ENCODE data around the gene MAML2. TPM values are rescaled to one million over a fixed set of nuclear protein-coding genes. Genes with fewer than 3 reads are reported as not detected.

The MAML2 gene
- total RNA-seq, 4 donors from 2014 or later = 4.7 to 21.7 (median 7.3) TPM

DNA sequence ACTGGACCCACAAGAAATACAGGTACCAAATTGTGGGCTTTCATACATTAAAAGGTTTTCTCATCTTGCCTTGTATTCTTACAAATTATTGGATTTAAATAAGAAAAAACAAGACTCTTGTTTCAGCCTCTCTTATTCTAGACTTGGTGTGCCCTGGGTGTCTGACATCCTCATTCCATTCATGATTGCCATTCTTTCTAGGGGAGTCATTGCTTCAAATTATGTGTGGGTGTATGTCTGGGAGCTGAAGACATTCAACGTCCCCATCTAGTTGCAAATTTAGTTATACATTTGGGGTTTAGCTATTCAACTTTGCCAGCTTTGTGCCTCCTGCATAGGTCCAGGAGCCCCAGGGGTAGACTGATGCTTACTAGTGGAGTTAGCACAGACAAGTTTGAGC lies 18.1 kb downstream of the MAML2 start:
- H3K4me1 ChIP-seq = peaks cover 0 to 39% (median 3%) of the 10 kb centered on the region in 3 donors
- H3K9me3 ChIP-seq = no peaks in the 10 kb centered on the region
- H3K27ac ChIP-seq = no peak overlapping the region
- DNase-seq = no peak
- intact Hi-C loops (cut with DNase I) = no loop called here
- H3K27me3 ChIP-seq = no peaks in the 10 kb centered on the region
- 25 to 36% methylated on average over 1 of the region's 1 CpG for whole genome bisulfite sequencing, 2 donors
- H3K4me3 ChIP-seq = no peak overlapping the region
- TF ChIP-seq, protein P1, sequence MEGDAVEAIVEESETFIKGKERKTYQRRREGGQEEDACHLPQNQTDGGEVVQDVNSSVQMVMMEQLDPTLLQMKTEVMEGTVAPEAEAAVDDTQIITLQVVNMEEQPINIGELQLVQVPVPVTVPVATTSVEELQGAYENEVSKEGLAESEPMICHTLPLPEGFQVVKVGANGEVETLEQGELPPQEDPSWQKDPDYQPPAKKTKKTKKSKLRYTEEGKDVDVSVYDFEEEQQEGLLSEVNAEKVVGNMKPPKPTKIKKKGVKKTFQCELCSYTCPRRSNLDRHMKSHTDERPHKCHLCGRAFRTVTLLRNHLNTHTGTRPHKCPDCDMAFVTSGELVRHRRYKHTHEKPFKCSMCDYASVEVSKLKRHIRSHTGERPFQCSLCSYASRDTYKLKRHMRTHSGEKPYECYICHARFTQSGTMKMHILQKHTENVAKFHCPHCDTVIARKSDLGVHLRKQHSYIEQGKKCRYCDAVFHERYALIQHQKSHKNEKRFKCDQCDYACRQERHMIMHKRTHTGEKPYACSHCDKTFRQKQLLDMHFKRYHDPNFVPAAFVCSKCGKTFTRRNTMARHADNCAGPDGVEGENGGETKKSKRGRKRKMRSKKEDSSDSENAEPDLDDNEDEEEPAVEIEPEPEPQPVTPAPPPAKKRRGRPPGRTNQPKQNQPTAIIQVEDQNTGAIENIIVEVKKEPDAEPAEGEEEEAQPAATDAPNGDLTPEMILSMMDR (IDR thresholded peaks at IDR 0.05) = no peak
- TF ChIP-seq POLR2A (IDR thresholded peaks at IDR 0.05) = no peak
- H3K36me3 ChIP-seq = peaks cover 0 to 10% (median 0%) of the 10 kb centered on the region in 3 donors

DNA sequence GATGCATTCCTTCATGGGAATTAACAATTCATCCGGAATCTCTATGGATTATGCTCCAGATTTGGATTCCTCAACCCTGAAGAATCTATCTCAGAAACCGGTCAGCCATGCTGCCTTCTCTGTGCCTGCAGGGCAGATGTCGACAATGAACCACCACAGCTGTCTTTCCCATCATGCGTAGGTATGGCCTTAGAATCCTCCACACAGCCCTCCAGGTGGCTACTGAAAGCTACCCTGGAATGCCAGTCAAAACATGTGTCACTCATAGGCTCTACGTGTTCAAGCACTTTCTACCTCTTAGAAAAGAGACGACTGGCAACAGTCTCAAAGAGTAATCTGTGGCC lies 19.4 kb downstream of the MAML2 start:
- no peak overlapping the region for H3K27ac ChIP-seq
- intact Hi-C loops (cut with DNase I) = no loop called here
- no peaks in the 10 kb centered on the region for H3K9me3 ChIP-seq
- H3K4me1 ChIP-seq = peaks cover 0 to 32% (median 3%) of the 10 kb centered on the region in 3 donors
- H3K36me3 ChIP-seq = peaks cover 0 to 10% (median 0%) of the 10 kb centered on the region in 3 donors
- no peaks in the 10 kb centered on the region for H3K27me3 ChIP-seq
- H3K4me3 ChIP-seq = no peak overlapping the region
- 90 to 91% methylated on average over 6 of the region's 6 CpGs for WGBS, 2 donors
- DNase-seq = no peak
- TF ChIP-seq POLR2A (IDR thresholded peaks at IDR 0.05) = no peak
- TF ChIP-seq, protein P1 (IDR thresholded peaks at IDR 0.05) = no peak

DNA sequence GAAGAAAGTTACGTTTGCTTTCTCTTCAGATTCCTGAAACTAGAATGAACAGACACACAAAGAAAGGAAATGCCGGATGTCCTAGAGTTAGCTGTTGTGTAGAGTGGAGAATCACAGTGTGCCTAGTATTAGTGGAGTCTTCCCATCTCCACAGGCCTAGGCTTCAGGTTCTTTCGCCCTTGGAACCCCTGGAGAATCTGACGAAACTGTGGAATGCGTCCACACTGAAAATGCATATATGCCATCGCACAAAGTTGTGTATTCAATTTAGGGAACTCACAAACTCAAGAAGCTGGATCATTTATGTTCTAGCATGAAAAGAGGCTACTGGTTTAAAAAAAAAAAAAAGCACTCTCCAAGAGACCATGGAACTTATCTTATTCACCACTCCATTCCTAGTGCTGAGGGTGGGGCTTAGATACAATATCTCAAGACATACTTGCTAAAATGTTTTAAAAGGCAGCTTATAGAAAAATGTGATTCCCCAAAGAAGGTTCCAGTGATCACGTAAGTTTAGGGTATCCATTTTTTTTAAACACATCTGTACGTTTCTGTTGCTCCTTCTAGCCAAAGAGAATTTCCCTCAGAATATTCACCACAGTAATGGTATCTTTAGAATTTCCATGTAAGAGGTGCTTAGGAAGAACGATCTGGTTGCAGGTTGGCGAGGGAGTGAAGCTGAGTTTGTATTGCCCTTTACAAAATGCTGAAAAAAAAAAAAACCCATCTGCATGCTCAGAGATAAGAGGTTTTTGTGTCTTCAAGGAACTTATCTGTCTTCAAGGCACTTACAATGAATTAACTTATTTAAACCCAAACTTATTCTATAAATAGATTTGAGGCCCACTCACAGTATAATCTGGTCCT lies 20.0 kb downstream of the MAML2 start:
- no peak for DNase-seq
- no peak overlapping the region for H3K27ac ChIP-seq
- peaks cover 0 to 10% (median 0%) of the 10 kb centered on the region in 3 donors for H3K36me3 ChIP-seq
- H3K4me1 ChIP-seq = peaks cover 0 to 35% (median 3%) of the 10 kb centered on the region in 3 donors
- H3K27me3 ChIP-seq = no peaks in the 10 kb centered on the region
- no peaks in the 10 kb centered on the region for H3K9me3 ChIP-seq
- no peak overlapping the region for H3K4me3 ChIP-seq
- intact Hi-C loops (cut with DNase I) = no loop called here
- 93 to 94% methylated on average over 10 of the region's 10 CpGs for WGBS, 2 donors
- TF ChIP-seq POLR2A (IDR thresholded peaks at IDR 0.05) = no peak
- TF ChIP-seq, protein P1 (IDR thresholded peaks at IDR 0.05) = no peak

DNA sequence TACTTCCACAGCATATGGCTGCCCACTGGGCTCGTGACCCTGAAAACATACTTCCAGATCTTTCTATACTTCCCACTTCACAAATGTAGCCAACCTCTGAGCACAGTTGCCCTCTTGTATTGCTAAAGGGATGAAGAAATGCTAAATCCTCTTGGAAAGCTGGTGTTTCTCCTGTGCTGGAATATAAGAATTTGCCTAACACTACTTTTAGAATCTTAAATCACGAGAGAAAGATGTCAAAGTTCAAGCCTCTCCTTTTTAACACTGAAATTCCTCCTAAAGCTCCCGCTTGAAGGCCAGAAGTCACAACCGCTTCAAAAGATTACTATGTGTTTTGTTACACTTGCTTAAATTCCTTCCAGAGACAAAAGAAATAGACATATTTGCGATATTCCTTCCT lies 21.9 kb downstream of the MAML2 start:
- Histone ChIP-seq H3K27ac (no peak overlapping the region), H3K4me3 (no peak overlapping the region), H3K27me3 (no peaks in the 10 kb centered on the region), H3K4me1 (peaks cover 10 to 50% (median 15%) of the 10 kb centered on the region in 3 donors), H3K36me3 (peaks cover 0 to 10% (median 0%) of the 10 kb centered on the region in 3 donors), H3K9me3 (no peaks in the 10 kb centered on the region)
- intact Hi-C loops (cut with DNase I) = no loop called here
- TF ChIP-seq, protein P1 (IDR thresholded peaks at IDR 0.05) = no peak
- no peak for TF ChIP-seq POLR2A (IDR thresholded peaks at IDR 0.05)
- 89 to 94% methylated on average over 5 of the region's 5 CpGs for WGBS, 2 donors
- DNase-seq = no peak

DNA sequence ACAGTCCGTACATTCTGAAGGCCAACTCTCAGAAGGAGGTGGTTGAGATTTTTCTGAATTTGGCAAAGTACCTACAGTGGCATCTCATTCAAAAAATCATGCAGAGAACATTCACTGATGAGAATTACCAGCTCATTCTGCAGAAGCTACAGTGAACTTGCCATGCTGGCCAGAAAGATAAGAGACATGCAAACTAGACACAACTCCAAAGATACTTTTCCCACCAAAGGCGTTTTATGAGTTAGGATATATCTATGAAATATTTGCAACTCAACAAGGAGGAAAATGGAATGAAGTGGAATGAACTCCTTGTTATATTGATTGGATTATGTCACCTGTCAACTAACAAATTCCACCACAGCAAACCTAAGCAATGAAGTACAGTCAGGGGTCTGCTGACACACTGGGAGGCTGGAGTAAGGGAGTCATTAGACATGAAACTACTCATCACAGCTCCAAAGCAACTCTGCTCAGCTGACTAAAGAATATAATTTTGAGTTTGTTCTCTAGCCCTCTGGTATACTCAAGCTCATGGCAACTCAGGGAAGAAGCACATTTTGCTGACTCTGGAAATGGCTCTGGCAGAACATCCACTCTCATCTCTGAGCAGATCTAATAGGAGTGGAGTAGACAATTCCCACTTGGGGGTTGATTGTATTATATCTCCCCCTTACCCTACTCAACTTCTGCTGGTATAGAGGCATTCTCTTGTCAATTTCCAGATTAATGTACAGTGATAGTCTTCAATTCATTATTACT lies 22.9 kb downstream of the MAML2 start:
- no peak for DNase-seq
- no peaks in the 10 kb centered on the region for H3K9me3 ChIP-seq
- peaks cover 17 to 50% (median 19%) of the 10 kb centered on the region in 3 donors for H3K4me1 ChIP-seq
- H3K4me3 ChIP-seq = no peak overlapping the region
- no peaks in the 10 kb centered on the region for H3K27me3 ChIP-seq
- peaks cover 0 to 10% (median 0%) of the 10 kb centered on the region in 3 donors for H3K36me3 ChIP-seq
- intact Hi-C loops (cut with DNase I) = no loop called here
- TF ChIP-seq, protein P1 (IDR thresholded peaks at IDR 0.05) = no peak
- no peak for TF ChIP-seq POLR2A (IDR thresholded peaks at IDR 0.05)
- 91 to 96% methylated on average over 2 of the region's 2 CpGs for WGBS, 2 donors
- no peak overlapping the region for H3K27ac ChIP-seq

Data from esophagus squamous epithelium (tissue), 5 donors.